ENCODE data around the gene RAB6B.

- TF ChIP-seq, protein P1, sequence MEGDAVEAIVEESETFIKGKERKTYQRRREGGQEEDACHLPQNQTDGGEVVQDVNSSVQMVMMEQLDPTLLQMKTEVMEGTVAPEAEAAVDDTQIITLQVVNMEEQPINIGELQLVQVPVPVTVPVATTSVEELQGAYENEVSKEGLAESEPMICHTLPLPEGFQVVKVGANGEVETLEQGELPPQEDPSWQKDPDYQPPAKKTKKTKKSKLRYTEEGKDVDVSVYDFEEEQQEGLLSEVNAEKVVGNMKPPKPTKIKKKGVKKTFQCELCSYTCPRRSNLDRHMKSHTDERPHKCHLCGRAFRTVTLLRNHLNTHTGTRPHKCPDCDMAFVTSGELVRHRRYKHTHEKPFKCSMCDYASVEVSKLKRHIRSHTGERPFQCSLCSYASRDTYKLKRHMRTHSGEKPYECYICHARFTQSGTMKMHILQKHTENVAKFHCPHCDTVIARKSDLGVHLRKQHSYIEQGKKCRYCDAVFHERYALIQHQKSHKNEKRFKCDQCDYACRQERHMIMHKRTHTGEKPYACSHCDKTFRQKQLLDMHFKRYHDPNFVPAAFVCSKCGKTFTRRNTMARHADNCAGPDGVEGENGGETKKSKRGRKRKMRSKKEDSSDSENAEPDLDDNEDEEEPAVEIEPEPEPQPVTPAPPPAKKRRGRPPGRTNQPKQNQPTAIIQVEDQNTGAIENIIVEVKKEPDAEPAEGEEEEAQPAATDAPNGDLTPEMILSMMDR (optimal IDR thresholded peaks at IDR 0.05 in 1 of 3, IDR thresholded peaks at IDR 0.05 in 1 of 3, conservative IDR thresholded peaks at IDR 0.05 in 1 of 3; ENCODE audit: extremely low read depth in 1 of 3, insufficient read depth in 2 of 3, low read length in 3 of 3) = no peak
- no peak for TF ChIP-seq EZH2 (IDR thresholded peaks at IDR 0.05; ENCODE audit: low read length)
Observed at GRCh38 chr3:133886031-133886722, 9.5 kb downstream of the RAB6B start.
